Activated T-helper 2 cell treated with anti-CD3 and anti-CD28 coated beads, Interferon-gamma antibody, Interleukin-2, Interleukin-4, amounts not matched to agents 10 μg/mL and 5 μg/mL and 100 μg/mL, durations not matched to agents 14 hours and 24 hours and 36 hours (primary cell): ENCODE results near the gene EHBP1L1. TPM values are rescaled to one million over a fixed set of nuclear protein-coding genes. Genes with fewer than 3 reads are reported as not detected.

Source experiments
- DNase-seq: peaks from one replicate; pipeline ENCODE4 v3.0.0; 2021; ENCODE audit warnings: low spot score
- H3K27ac Mint-ChIP-seq: one replicate; pipeline ENCODE4 v1.8.0; 2021; ENCODE audit warnings: mixed read lengths
- H3K27me3 Mint-ChIP-seq: one replicate; pipeline ENCODE4 v1.8.0; 2021; ENCODE audit warnings: low read depth, mixed read lengths
- H3K36me3 Mint-ChIP-seq: one replicate; pipeline ENCODE4 v1.8.0; 2021; ENCODE audit warnings: low read depth, mixed read lengths
- H3K4me1 Mint-ChIP-seq: one replicate; pipeline ENCODE4 v1.8.0; 2021; ENCODE audit warnings: low read depth, mixed read lengths
- H3K4me3 Mint-ChIP-seq: one replicate; pipeline ENCODE4 v1.8.0; 2021; ENCODE audit warnings: low read depth, mild to moderate bottlenecking, moderate library complexity, mixed read lengths
- H3K9me3 Mint-ChIP-seq: one replicate; pipeline ENCODE4 v1.8.0; 2021; ENCODE audit warnings: mixed read lengths
- intact Hi-C: fragments of 100-400 bp; cut with micrococcal nuclease; formaldehyde crosslinking; loops from one replicate; pipeline ENCODE4 v1.15.1; 2023
- total RNA-seq: library from RNA; stranded (reverse); gene quantifications from 2 replicates; pipeline ENCODE4 v1.2.3, GENCODE V29; 2022

Gene EHBP1L1
- total RNA-seq, 1 donor from 2014 or later, result 168 TPM

DNA sequence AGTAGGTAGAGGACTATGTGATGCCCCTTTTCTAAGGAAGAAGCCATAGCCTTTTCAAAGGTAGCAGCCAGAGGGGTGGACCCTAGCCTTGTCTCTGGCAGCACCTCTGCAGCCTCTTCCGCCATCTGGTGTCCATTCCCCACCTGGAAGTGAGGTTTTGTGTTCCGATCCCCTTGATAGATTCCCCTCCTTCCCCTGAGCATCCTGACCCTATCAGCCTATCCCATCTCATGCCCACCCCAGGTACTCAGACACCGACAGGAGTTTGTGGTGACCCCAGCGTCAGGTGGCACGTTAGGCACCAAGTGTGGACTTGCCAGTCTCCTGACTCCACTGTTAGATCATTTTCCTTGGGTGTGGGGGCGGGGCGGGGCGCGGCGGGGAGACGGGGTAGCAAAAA is 3.9 kb upstream of the EHBP1L1 start:
- Mint-ChIP-seq H3K36me3 (peaks cover 41% of the 10 kb centered on the region), H3K9me3 (no peaks in the 10 kb centered on the region), H3K4me1 (peaks cover 47% of the 10 kb centered on the region), H3K27me3 (no peaks in the 10 kb centered on the region), H3K4me3 (peak overlapping the region; percentile 97), H3K27ac (peak overlapping the region; percentile 87)
- no peak for DNase-seq
- intact Hi-C loops, result loop anchor here (5.0 to 10.0 kb wide), 5 partner anchors 80 to 545 kb away; partner anchors contain the start of genes CFL1, KAT5, SNX15 and TM7SF2

DNA sequence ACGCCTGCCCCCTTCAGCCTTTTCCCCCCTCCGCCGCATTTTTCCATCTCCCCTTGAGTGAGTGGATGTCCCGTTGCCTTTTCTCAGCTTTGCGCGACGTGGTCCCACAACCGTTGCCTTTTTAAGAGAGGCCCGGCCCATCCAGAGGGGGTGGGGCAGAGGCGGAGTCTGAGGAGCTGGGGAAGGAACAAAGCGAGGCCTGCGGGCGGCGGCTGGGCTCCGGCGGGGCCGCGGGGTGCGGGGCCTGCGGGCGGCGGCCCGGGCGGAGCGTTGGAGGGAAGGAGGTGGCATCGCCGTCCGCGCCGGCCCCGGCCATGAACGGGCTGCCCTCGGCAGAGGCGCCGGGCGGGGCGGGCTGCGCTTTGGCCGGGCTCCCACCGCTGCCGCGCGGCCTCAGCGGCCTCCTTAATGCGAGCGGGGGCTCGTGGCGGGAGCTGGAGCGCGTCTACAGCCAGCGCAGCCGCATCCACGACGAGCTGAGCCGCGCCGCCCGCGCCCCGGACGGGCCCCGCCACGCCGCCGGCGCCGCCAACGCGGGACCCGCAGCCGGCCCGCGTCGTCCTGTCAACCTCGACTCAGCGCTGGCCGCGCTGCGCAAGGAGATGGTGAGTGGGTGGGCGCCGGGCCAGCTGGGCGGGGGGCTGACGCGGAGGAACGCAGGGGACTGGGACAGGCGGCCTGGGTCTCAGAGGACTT is 3.3 kb upstream of the EHBP1L1 start, which contains the start of gene FAM89B:
Gene FAM89B, plus strand, starts transcription at position 183 of the 696 bp plus-strand sequence. Its CDS starts 132 bp downstream, at position 315.
- H3K36me3 Mint-ChIP-seq, result peaks cover 41% of the 10 kb centered on the region
- peak within 1 kb of the TSS; percentile 97 for H3K4me3 Mint-ChIP-seq
- intact Hi-C loops, result loop anchor here (5.0 to 10.0 kb wide), 5 partner anchors 80 to 545 kb away; partner anchors contain the start of genes CFL1, KAT5, SNX15 and TM7SF2
- H3K9me3 Mint-ChIP-seq, result no peaks in the 10 kb centered on the region
- H3K4me1 Mint-ChIP-seq, result peaks cover 47% of the 10 kb centered on the region
- H3K27me3 Mint-ChIP-seq, result no peaks in the 10 kb centered on the region
- peak; percentile 90 for DNase-seq
- H3K27ac Mint-ChIP-seq, result peak within 1 kb of the TSS; percentile 87

GRCh38 chr11:65573391-65574079 is 2.3 kb upstream of the EHBP1L1 start:
- Mint-ChIP-seq H3K4me1 (peaks cover 52% of the 10 kb centered on the region), H3K4me3 (peak overlapping the region; percentile 84), H3K36me3 (peaks cover 41% of the 10 kb centered on the region), H3K27me3 (no peaks in the 10 kb centered on the region), H3K27ac (peak overlapping the region; percentile 85), H3K9me3 (no peaks in the 10 kb centered on the region)
- DNase-seq, result no peak
- intact Hi-C loops, result loop anchor here (1.0 to 10.0 kb wide), 7 partner anchors 15 to 546 kb away; partner anchors contain the start of genes CFL1, KAT5, SNX15 and TM7SF2

DNA sequence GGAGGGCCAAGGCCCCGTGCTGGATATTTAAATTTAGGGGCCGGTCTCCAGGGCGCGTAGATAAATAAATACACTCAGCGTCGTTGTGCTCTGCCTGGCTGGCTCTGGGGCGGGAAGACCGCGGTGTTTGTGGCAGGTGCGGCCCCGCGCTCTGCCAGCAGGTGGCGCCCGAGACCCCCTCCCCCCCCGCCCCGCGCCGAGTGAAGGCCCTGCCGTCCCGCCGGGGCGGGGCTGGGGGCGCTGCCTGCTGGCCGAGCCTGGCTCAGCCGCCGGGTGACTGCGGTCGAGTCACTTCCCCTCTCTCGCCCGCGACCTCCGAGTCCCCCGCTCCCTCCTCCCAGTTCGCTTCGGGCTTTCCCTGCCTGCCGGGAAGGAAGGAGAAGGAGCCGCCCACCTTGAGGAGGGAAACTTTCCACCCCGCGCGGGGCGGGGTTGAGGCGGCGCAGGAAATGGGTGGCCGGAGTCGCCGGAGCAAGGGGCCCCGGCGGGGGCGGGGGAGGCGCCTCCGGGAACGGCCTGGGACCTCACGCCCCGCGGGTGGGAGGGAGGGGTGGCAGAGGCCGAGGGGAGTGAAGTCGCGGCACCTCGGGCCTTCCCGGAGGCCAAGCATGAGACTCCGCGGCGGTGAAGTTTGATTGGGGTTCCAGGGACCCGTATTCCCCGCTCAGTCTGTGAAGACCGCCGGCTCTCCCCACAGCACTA is 1.6 kb upstream of the EHBP1L1 start:
- peak overlapping the region; percentile 91 for H3K4me3 Mint-ChIP-seq

DNA sequence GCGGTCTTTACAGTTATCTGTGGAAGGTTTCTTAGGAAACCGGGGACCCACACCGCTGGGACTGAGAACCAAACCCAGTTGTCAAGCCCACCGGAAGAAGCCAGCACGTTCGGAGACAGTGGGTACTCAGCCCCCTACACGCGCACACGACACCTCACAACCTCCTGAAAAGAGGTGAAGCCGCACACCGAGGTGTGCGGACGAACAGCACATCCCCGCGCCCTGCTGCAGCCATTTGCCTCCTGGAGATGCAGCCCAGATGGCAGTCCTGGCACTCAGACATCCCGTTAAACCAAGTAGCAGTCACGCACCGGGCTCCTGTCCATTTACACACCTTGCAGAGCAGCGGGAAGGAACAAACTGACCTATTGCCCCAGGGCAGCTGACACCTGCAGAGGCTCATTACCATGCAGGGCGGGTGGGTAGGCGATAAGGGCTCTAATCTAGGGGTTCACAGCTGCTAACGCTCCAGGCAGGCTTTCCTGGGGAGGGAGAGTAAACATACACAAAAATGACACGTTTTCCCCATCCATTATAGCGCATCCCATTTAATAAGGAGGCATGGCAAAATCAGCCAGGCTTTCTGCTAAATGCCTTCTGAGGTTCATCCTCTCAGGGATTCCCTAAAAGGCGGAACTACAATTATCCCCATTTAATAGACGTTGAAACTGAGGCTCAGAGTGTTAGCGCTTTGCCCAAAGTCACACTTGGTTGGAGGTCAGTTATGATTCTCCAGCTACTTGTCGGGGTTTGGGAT is 864 bp upstream of the EHBP1L1 start:
- Mint-ChIP-seq H3K27me3 (no peaks in the 10 kb centered on the region), H3K4me1 (peaks cover 46% of the 10 kb centered on the region), H3K27ac (peak overlapping the region; percentile 95), H3K36me3 (peaks cover 50% of the 10 kb centered on the region), H3K4me3 (peak overlapping the region; percentile 91), H3K9me3 (no peaks in the 10 kb centered on the region)
- intact Hi-C loops, result loop anchor here (1.0 to 10.0 kb wide), 9 partner anchors 13 to 548 kb away; partner anchors contain the start of genes CFL1, KAT5, PCNX3 and SNX15
- no peak for DNase-seq

More for the DNA sequence above, 1.6 kb upstream of the EHBP1L1 start:
- no peaks in the 10 kb centered on the region for H3K27me3 Mint-ChIP-seq
- intact Hi-C loops, result loop anchor here (1.0 to 10.0 kb wide), 7 partner anchors 14 to 547 kb away; partner anchors contain the start of genes CFL1, KAT5, SNX15 and TM7SF2
- peaks cover 43% of the 10 kb centered on the region for H3K36me3 Mint-ChIP-seq
- DNase-seq, result peak; percentile 88
- peaks cover 48% of the 10 kb centered on the region for H3K4me1 Mint-ChIP-seq
- H3K27ac Mint-ChIP-seq, result peak overlapping the region; percentile 95
- no peaks in the 10 kb centered on the region for H3K9me3 Mint-ChIP-seq

GRCh38 chr11:65576232-65576866 is 496 bp downstream of the EHBP1L1 start:
- Mint-ChIP-seq H3K4me1 (peaks cover 44% of the 10 kb centered on the region), H3K9me3 (no peaks in the 10 kb centered on the region), H3K36me3 (peaks cover 58% of the 10 kb centered on the region), H3K27ac (peak overlapping the region; percentile 75), H3K27me3 (no peaks in the 10 kb centered on the region), H3K4me3 (peak overlapping the region; percentile 90)
- DNase-seq, result no peak
- intact Hi-C loops, result loop anchor here (10.0 kb wide), 2 partner anchors 278 to 462 kb away; partner anchors contain the start of genes CFL1, TM7SF2 and ZNHIT2

- H3K27ac Mint-ChIP-seq, result peak overlapping the region; percentile 75
- H3K27me3 Mint-ChIP-seq, result no peaks in the 10 kb centered on the region
- peaks cover 60% of the 10 kb centered on the region for H3K36me3 Mint-ChIP-seq
- no peak for DNase-seq
- intact Hi-C loops, result loop anchor here (10.0 kb wide), 2 partner anchors 278 to 462 kb away; partner anchors contain the start of genes CFL1, TM7SF2 and ZNHIT2
- peak overlapping the region; percentile 90 for H3K4me3 Mint-ChIP-seq
- H3K9me3 Mint-ChIP-seq, result no peaks in the 10 kb centered on the region
- H3K4me1 Mint-ChIP-seq, result peaks cover 37% of the 10 kb centered on the region
Measured at GRCh38 chr11:65576867-65577755, 1.3 kb downstream of the EHBP1L1 start.

DNA sequence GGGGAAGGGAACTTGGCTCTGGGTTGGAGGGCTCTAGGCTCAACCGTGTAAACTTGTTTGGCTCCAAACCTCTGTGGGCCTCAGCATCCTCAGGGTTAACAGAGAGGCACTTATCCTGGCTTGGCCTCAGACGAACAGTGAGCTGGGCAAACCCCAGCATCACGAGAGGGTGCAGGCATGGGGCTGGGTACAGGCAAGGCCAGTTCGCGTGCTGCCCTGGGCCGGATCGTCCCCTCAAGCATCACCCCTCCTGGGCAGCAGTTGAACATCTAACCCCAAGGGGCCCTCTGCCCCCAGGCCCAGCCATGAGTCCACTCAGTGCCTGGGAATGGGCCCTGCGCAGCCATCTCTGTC is 1.9 kb downstream of the EHBP1L1 start:
- Mint-ChIP-seq H3K9me3 (no peaks in the 10 kb centered on the region), H3K4me3 (peak overlapping the region; percentile 75), H3K4me1 (peaks cover 35% of the 10 kb centered on the region), H3K27ac (no peak overlapping the region), H3K36me3 (peaks cover 63% of the 10 kb centered on the region), H3K27me3 (no peaks in the 10 kb centered on the region)
- intact Hi-C loops, result loop anchor here (10.0 kb wide), 2 partner anchors 277 to 463 kb away; partner anchors contain the start of genes CFL1, TM7SF2 and ZNHIT2
- no peak for DNase-seq

DNA sequence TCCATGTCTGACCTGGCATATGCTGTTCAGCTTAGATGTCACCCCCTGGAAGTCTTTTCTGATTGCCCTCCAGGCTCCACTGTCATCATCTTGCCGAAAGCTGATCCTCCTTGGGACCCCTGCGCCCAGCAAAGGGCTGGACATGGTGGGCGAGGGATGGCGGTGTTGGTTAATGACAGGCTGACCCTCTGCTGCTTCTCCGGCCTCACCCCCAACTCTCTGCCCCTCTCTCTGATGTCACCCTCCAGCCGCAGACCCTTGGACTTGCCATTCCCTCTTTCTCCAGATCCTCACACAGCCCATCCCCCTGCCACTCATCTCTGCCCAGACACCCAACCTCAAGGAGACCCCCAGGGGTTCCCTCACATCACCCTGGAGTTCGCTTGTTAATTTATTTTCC is 2.3 kb downstream of the EHBP1L1 start:
- Mint-ChIP-seq H3K27me3 (no peaks in the 10 kb centered on the region), H3K36me3 (peaks cover 64% of the 10 kb centered on the region), H3K4me1 (peaks cover 35% of the 10 kb centered on the region), H3K27ac (peak overlapping the region; percentile 64), H3K4me3 (peak overlapping the region; percentile 75), H3K9me3 (no peaks in the 10 kb centered on the region)
- no peak for DNase-seq
- intact Hi-C loops, result loop anchor here (10.0 kb wide), 2 partner anchors 277 to 463 kb away; partner anchors contain the start of genes CFL1, TM7SF2 and ZNHIT2

- no peaks in the 10 kb centered on the region for H3K27me3 Mint-ChIP-seq
- H3K9me3 Mint-ChIP-seq, result no peaks in the 10 kb centered on the region
- peak overlapping the region; percentile 75 for H3K4me3 Mint-ChIP-seq
- no peak for DNase-seq
- H3K36me3 Mint-ChIP-seq, result peaks cover 62% of the 10 kb centered on the region
- peaks cover 31% of the 10 kb centered on the region for H3K4me1 Mint-ChIP-seq
- H3K27ac Mint-ChIP-seq, result peak overlapping the region; percentile 64
- intact Hi-C loops, result loop anchor here (10.0 kb wide), 2 partner anchors 276 to 464 kb away; partner anchors contain the start of genes CFL1, TM7SF2 and ZNHIT2
Measured at GRCh38 chr11:65578667-65579066, 2.8 kb downstream of the EHBP1L1 start.
